SK-N-SH (cell line): Measurements from ENCODE around the gene SPOUT1.

ENCODE experiments used
- CHD2 ChIP-seq: fragments of 150-350 bp; IDR thresholded peaks from 2 replicates; pipeline ENCODE4 v1.6.1; 2018; ENCODE audit warnings: low read length; ENCODE audit not compliant: partially characterized antibody
- EP300 ChIP-seq, 2 experiments: IDR thresholded peaks; 2 replicates each; pipeline versions ENCODE4 v1.4.0 to v1.6.1; 2012; ENCODE audit warnings: borderline replicate concordance in 1 of 2, low read depth in 1 of 2, low read length in 1 of 2
- FOXM1 ChIP-seq: IDR thresholded peaks from 2 replicates; pipeline ENCODE4 v1.4.0; 2012; ENCODE audit warnings: low read depth, mild to moderate bottlenecking
- MXI1 ChIP-seq: IDR thresholded peaks from 2 replicates; pipeline ENCODE4 v1.6.1; 2012; ENCODE audit warnings: mild to moderate bottlenecking, low read depth, low read length, improper control_type of control experiment
- RFX5 ChIP-seq: IDR thresholded peaks from 2 replicates; pipeline ENCODE4 v1.6.1; 2012; ENCODE audit warnings: mild to moderate bottlenecking, improper control_type of control experiment, low read length
- TF ChIP-seq, protein P1 (sequence below): fragments of 200-600 bp; sonication (generic); IDR thresholded peaks from 2 replicates; pipeline ENCODE4 v1.6.1; 2017; ENCODE audit warnings: antibody characterized with exemption, mild to moderate bottlenecking, moderate library complexity

DNA sequence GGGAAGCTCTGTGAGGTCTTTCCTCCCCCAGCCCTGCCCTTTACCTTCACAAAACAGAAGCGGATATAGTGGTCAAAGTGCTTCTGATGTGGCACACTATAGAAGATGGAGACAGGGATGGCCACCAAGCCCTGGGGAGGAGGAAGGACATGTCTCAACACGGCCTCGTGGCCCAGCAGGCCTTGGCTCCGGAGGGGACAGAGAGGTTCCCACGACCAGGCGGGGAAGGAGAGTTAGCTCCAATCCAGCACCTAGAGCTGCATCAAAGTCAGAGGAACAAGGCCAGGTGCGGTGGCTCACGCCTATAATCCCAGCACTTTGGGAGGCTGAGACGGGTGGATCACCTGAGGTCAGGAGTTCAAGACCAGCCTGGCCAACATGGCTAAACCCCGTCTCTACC, 4.1 kb upstream of the SPOUT1 start:
- TF ChIP-seq MXI1 (no peak), RFX5 (no peak), FOXM1 (no peak), CHD2 (no peak), EP300 (IDR thresholded peaks at IDR 0.05; ENCODE audit: borderline replicate concordance in 1 of 2, low read depth in 1 of 2, low read length in 1 of 2) (no peak)
- TF ChIP-seq, protein P1, sequence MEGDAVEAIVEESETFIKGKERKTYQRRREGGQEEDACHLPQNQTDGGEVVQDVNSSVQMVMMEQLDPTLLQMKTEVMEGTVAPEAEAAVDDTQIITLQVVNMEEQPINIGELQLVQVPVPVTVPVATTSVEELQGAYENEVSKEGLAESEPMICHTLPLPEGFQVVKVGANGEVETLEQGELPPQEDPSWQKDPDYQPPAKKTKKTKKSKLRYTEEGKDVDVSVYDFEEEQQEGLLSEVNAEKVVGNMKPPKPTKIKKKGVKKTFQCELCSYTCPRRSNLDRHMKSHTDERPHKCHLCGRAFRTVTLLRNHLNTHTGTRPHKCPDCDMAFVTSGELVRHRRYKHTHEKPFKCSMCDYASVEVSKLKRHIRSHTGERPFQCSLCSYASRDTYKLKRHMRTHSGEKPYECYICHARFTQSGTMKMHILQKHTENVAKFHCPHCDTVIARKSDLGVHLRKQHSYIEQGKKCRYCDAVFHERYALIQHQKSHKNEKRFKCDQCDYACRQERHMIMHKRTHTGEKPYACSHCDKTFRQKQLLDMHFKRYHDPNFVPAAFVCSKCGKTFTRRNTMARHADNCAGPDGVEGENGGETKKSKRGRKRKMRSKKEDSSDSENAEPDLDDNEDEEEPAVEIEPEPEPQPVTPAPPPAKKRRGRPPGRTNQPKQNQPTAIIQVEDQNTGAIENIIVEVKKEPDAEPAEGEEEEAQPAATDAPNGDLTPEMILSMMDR = no peak
